ENCODE results near the gene TBXAS1.

GRCh38 chr7:140005341-140005740, 176.3 kb downstream of the TBXAS1 start:
- TF ChIP-seq CTCF (IDR thresholded peaks at IDR 0.05; ENCODE audit: insufficient read depth, low read length, poor library complexity, severe bottlenecking) (no peak), EZH2phosphoT487 (conservative IDR thresholded peaks at IDR 0.05; ENCODE audit: low read length) (no peak)
